GM21825 (cell line): ENCODE results near the gene TINCR.
"Not testable (repeated sequence)": the region's sequence is repeated elsewhere in the genome, so short reads cannot be mapped to it uniquely, and the experiment has no call there.

ENCODE experiments used
- ATAC-seq: cut with Tn5 transposase; IDR thresholded peaks from one replicate; pipeline ENCODE4 v1.9.1; 2021; ENCODE audit warnings: mild to moderate bottlenecking, moderate library complexity; ENCODE audit not compliant: unreplicated experiment

TINCR gene

DNA sequence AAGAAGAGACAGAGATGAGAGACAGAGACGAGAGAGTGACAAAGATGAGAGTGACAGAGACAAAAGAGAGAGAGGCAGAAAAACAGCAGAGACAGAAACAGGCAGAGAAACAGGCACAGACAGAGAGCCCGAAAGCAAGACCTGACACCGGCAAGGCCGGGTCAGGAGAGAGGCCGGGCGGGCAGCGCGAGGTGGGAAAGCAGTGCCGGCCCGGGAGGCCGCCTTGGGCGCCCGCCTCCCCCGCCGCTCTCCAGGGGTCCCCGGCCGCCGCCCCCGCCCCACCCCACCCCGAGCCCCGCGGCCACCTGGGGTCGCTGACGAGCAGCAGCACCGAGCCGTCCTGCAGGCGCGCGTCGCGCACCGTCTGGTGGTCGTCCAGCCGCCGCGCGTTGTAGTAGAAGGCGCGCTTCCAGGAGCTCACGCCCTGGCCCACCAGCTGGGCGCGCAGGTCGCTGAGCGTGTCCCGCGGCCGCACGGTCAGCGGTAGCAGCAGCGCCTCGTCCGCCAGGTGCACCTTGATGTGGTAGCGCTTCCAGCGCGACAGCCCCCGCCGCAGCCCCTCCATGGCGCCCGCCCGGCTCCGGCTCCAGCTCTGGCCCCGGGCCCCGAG, at the start of gene TINCR:
TINCR (minus strand) TSS at position 594 of the 610 bp plus-strand sequence.
- no peak for ATAC-seq

DNA sequence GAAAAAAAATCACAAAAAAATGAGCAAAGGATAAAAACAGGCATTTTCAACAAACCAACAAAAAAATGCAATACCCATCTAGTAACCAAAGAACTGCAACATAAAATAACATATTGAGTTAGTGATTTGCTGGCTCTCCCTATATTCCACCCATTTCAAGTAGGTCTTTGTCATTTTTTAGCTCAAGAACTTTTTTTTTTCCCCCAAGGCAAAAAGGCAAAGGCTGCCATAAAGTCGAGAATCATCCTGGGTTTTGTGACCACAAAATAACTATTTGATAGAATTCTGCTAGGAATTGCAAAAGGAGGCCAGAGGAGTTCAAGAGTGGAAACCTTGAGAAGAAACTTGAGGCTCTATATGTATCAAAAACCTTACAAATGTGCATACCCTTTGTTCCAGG, 49.3 kb upstream of the TINCR start:
- no peak for ATAC-seq

DNA sequence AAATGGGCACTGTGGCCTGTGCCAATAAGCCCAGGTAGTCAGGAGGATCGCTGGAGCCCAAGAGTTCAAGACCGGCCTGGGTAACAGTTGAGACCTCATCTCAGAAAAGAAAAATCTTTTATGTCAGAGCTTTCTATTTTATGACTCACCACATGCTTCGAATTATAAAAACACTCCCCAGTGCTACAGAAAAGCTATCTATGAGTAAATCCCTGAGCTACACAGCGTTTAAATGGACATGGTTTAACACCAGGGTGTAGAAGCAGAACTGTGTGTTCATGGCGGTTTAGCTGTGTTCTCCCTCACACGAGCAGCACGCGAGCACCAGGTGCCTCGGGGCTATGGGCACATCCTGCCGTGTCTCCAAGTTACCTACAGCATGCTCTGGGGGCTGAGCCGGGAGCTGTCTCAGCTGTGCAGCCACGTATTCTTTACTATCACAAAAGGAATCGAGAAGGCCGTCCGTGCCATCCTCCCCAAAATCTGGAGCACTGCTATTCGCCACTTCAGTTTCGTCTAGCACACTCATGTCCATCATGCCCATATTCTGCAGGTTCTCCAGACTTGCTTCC, 48.1 kb upstream of the TINCR start:
- no peak for ATAC-seq

- no peak for ATAC-seq
These were observed 45.4 kb upstream of the TINCR start for GRCh38 chr19:5612891-5613865.

- ATAC-seq: no peak
These were observed 42.2 kb upstream of the TINCR start for GRCh38 chr19:5609881-5610448.

DNA sequence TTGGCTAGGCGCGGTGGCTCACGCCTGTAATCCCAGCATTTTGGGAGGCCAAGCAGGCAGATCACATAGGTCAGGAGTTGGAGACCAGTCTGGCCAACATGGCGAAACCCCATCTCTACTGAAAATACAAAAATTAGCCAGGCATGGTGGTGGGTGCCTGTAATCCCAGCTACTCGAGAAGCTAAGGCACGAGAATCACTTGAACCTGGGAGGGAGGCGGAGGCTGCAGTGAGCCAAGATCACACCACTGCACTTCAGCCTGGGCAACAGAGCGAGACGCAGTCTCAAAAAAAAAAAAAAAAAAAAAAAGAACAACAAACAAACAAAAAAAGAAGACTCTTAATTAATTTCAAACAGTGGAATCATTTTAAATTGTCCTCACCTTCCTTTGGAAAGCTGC, 41.0 kb upstream of the TINCR start:
- not testable (repeated sequence) for ATAC-seq

DNA sequence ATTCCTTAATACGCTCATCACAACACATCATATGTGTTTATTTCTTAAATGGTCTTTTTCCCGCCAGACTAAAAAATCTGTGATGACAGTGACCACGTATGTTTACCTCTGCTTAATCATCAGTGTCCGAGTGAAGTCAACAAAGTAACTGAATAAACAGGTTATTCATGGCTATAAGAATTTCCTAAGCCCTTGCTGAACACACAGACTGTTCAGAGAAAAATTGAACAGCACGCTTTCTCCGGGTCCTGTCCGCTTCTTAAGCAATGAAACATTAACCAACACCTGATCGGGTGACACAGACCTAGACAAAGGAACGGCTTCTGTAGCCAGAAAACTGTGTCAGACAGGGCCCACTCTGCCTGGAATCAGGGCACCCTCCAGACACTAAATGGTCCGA, 40.5 kb upstream of the TINCR start:
- no peak for ATAC-seq

DNA sequence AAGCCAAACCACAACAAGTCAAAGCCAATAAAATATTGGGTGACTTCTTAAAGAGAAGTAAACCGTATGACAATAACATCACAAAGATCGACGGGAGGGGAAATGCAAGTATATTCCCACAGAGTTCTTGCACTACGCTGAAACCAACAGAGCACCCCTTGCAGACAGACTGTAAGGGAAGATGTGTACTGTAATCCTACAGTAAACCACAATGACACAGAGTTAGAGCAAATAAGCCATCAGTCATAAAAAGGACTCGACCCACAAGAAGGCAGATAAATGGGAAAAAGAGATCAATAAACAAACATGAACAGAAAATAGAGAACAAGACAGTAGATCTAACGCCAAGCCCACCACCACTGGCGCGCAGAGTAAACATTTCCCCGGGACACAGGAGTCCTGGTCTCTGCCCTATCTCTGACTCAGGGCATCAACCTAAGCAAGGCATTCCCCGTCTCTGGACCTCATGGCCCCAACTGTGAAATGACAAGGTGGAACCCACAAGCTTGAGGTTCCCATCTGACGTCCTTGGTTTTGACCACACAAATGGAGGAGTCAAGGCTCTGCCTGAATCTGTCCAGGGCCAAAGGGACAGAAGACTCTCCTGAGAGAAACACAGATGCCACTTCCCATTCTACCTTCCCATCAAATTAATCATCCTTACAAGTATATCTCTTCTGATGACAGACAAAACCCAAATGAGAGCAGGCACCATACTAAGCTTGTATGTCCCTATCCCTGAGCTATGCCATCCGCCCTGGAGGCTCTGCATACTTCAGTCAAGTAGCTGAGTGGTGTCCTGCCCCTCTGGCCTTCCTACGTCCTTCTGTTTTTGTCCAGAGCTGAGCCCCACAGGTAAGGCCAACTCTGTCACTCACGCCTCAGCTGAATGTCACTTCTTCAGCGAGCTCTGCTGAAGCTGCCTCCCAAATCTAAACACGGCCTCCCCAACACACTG, 39.8 kb upstream of the TINCR start:
- ATAC-seq: no peak

GRCh38 chr19:5605362-5605761, 37.6 kb upstream of the TINCR start:
- no peak for ATAC-seq

- ATAC-seq: no peak
These were observed 35.9 kb upstream of the TINCR start for GRCh38 chr19:5603626-5604025.

DNA sequence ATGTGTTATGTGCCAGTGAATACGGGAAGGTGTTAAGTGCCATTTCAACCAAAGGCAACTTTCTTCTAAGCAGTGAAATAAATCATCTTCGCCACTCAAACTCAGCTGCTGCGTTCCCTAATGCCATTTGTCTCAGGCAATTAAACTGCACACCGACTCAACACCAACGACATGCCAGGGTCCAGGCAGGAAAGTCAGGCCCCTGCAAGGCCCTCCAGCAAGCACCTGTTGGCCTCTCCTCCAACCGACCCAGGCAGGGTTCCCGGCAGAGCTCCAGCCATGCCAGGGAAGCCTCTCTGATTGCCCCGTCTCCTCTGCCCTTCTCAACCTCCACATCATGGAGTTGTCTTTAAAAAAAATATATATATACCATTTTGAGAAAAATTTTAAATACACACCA, 33.0 kb upstream of the TINCR start:
- no peak for ATAC-seq

DNA sequence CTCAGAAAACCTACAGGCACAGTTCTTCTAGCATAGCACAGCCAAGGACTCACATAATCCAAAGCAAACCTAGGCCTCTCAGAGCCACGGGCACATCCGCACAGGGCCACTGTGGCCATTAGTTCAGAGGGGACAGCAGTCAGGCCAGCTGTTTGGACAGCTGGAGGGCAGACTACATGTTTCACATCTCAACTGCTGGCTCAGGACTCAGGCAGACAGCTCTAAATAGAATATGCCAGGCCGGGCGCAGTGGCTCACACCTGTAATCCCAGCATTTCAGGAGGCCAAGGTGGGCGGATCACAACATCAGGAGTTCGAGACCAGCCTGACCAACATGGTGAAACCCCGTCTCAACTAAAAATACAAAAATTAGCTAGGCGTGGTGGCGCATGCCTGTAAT, 28.0 kb upstream of the TINCR start:
- no peak for ATAC-seq

- no peak for ATAC-seq
These were observed 27.4 kb upstream of the TINCR start for GRCh38 chr19:5595129-5595528.

- no peak for ATAC-seq
These were observed 26.8 kb upstream of the TINCR start for GRCh38 chr19:5594521-5594950.

DNA sequence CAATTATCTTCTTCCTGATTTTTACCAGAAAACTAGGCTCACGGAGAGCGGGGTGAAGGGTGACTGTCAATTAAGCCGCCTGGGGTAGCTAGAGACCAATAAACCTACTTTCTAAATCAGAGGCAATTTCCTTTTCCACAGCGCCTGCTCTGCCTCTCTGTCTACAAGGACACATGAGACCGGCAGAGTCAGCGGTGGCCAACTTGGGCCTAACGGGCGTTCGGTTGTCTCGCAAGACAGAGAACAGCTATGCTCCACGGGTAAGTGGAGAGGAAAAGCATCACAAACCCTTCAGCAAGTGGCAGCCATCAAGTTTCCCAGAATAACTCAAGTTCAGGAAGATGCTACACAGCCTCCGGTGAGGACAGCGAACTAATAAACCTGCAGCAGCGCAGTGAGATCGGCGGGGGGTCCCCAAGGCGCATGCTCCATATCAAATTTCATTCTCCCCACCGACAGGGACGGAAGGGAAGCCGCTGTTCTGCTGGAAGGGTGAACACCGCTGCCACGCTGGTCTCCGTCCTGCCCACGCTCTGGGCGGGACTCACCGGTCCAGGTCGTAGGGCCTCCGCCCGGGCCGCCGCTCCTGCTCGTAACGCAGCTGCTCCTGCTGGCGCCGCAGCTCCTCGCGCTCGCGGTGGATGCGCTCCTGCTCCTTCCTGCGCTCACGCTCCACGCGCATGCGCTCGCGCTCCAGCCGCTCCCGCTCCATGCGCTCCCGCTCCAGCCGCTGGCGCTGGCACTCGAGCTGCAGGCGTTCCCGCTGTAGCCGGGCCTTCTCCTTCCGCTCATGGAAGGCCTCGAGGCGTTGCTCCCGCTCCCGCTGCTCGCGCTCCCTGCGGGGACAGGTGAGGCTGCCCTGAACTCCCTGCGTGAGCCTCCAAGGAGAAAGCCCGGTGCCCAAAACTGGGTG, 25.8 kb upstream of the TINCR start:
- no peak for ATAC-seq

- no peak for ATAC-seq
These were observed 25.0 kb upstream of the TINCR start for GRCh38 chr19:5592531-5593342.

GRCh38 chr19:5591476-5591875, 23.7 kb upstream of the TINCR start:
- no peak for ATAC-seq

GRCh38 chr19:5590865-5591154, 23.1 kb upstream of the TINCR start:
- ATAC-seq: no peak
